Glutamatergic neuron (in vitro differentiated cells): Measurements from ENCODE around the gene LETM1. TPM values are rescaled to one million over a fixed set of nuclear protein-coding genes. Genes with fewer than 3 reads are reported as not detected.

Experiments used
- DNase-seq: peaks from one replicate; pipeline ENCODE4 v3.0.0; 2022
- H3K27ac Mint-ChIP-seq: one replicate; pipeline ENCODE4 v1.8.0; 2020; ENCODE audit warnings: mild to moderate bottlenecking, mixed read lengths, inconsistent platforms; ENCODE audit not compliant: unreplicated experiment
- H3K27me3 Mint-ChIP-seq: one replicate; pipeline ENCODE4 v1.8.0; 2020; ENCODE audit warnings: mild to moderate bottlenecking, moderate library complexity, mixed read lengths, inconsistent platforms; ENCODE audit not compliant: unreplicated experiment
- H3K36me3 Mint-ChIP-seq: one replicate; pipeline ENCODE4 v1.8.0; 2020; ENCODE audit warnings: mild to moderate bottlenecking, mixed read lengths, inconsistent platforms; ENCODE audit not compliant: unreplicated experiment
- H3K4me1 Mint-ChIP-seq: one replicate; pipeline ENCODE4 v1.8.0; 2020; ENCODE audit warnings: mild to moderate bottlenecking, low read depth, mixed read lengths, inconsistent platforms; ENCODE audit not compliant: unreplicated experiment
- H3K4me3 Mint-ChIP-seq: one replicate; pipeline ENCODE4 v1.8.0; 2020; ENCODE audit warnings: mild to moderate bottlenecking, mixed read lengths, inconsistent platforms; ENCODE audit not compliant: unreplicated experiment
- H3K9me3 Mint-ChIP-seq: one replicate; pipeline ENCODE4 v1.8.0; 2020; ENCODE audit warnings: mild to moderate bottlenecking, moderate library complexity, mixed read lengths, inconsistent platforms; ENCODE audit not compliant: unreplicated experiment
- CTCF ChIP-seq: fragments of 200-600 bp; sonication (generic); IDR thresholded peaks from one replicate; pipeline ENCODE4 v1.5.0; 2021; ENCODE audit not compliant: partially characterized antibody, unreplicated experiment
- total RNA-seq: library from RNA; stranded (reverse); fragmentation: NEBNext Ultra II Directional; extraction: Animal tissue kit (Norgen Biotek cat#: 25700); gene quantifications from one replicate; pipeline ENCODE4 v1.2.1, GENCODE V29; 2021; ENCODE audit not compliant: unreplicated experiment

Gene LETM1
- total RNA-seq, 1 donor from 2014 or later = 48.5 TPM

- Mint-ChIP-seq H3K4me3 (no peak overlapping the region), H3K4me1 (no peaks in the 10 kb centered on the region), H3K36me3 (peaks cover 4% of the 10 kb centered on the region), H3K27me3 (peaks cover under 1% of the 10 kb centered on the region), H3K9me3 (peaks cover 5% of the 10 kb centered on the region), H3K27ac (no peak overlapping the region)
- no peak for TF ChIP-seq CTCF
- no peak for DNase-seq
Observed at GRCh38 chr4:1813231-1813630, 42.7 kb downstream of the LETM1 start.

- Mint-ChIP-seq H3K27ac (no peak overlapping the region), H3K36me3 (peaks cover 4% of the 10 kb centered on the region), H3K9me3 (peaks cover 5% of the 10 kb centered on the region), H3K4me3 (no peak overlapping the region), H3K4me1 (no peaks in the 10 kb centered on the region), H3K27me3 (peaks cover 3% of the 10 kb centered on the region)
- TF ChIP-seq CTCF = no peak
- no peak for DNase-seq
Observed at GRCh38 chr4:1812720-1813119, 43.2 kb downstream of the LETM1 start.

- no peaks in the 10 kb centered on the region for H3K36me3 Mint-ChIP-seq
- DNase-seq = no peak
- peaks cover 3% of the 10 kb centered on the region for H3K27me3 Mint-ChIP-seq
- H3K9me3 Mint-ChIP-seq = peaks cover 2% of the 10 kb centered on the region
- no peak overlapping the region for H3K4me3 Mint-ChIP-seq
- TF ChIP-seq CTCF = no peak
- no peaks in the 10 kb centered on the region for H3K4me1 Mint-ChIP-seq
- no peak overlapping the region for H3K27ac Mint-ChIP-seq
Observed at GRCh38 chr4:1810765-1811164, 45.2 kb downstream of the LETM1 start.

DNA sequence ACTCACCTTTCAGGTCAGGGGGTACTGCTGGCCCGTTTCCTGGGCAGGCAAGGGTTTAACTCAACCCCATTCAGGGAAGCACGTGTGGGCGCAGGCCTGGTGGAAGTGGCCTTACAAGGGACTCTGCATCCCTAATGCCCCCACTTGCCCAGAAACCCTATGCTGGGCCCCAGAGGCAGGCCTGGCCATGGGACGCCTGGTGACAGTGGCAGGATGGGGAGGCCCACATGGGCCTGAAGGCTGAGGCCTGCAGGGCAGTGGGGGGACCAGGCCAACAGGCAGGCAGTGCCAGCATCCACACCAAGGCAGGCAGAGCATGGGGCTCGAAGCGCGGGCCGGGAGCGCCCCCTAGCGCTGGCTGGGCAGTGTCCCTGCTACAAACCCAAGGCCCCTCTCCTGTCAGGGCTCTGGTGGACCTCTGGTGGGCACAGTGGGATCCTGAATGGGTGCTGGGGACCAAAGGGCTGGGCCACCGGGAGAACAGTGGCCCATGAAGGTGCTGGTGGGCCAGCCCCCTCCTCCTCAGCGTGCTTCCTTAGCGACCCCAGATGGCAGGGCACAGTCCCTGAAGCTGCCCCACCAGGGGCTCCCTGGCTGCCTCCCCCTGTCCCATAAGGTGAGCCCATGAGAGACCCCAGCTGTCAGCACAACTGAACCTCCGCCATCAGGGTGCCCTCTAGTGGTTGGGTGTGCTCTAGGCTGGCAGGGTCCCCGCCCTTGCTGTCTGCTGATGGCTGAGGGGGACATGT lies 46.0 kb downstream of the LETM1 start:
- Mint-ChIP-seq H3K4me3 (no peak overlapping the region), H3K36me3 (no peaks in the 10 kb centered on the region), H3K27ac (no peak overlapping the region), H3K9me3 (peaks cover 2% of the 10 kb centered on the region), H3K4me1 (no peaks in the 10 kb centered on the region), H3K27me3 (peaks cover 3% of the 10 kb centered on the region)
- DNase-seq = peak; percentile 91
- peak; percentile 92 for TF ChIP-seq CTCF
